GM12878 (cell line): ENCODE measurements around the gene SORBS1. TPM values are rescaled to one million over a fixed set of nuclear protein-coding genes. Genes with fewer than 3 reads are reported as not detected.

Experiments
- ATAC-seq: fragments of 200-7000 bp; cut with Tn5 transposase; 3 replicates; pipeline ENCODE4 v1.9.1; 2020; ENCODE audit warnings: mild to moderate bottlenecking, moderate library complexity
- BruUV-seq: library from RNA; stranded (reverse); fragments of 400-500 nt; replicated peaks from 2 replicates; lab custom pipeline; 2021; lab: Mats Ljungman, UMichigan
- CTCF ChIA-PET: fragments of 300-600 bp; sonication (Branson Sonifier 250); formaldehyde crosslinking; extraction: SDS; loops from one replicate; lab custom pipeline; 2021; ENCODE audit warnings: inconsistent platforms; lab: Yijun Ruan, JAX
- POLR2A ChIA-PET: fragments of 350-600 bp; formaldehyde crosslinking; extraction: SDS; loops from one replicate; lab custom pipeline; 2021; ENCODE audit warnings: inconsistent platforms; lab: Charles Lee
- RAD21 ChIA-PET: fragments of 300-600 bp; sonication (Branson Sonifier 250); formaldehyde crosslinking; loops from one replicate; lab custom pipeline; 2023; ENCODE audit warnings: antibody characterized with exemption; ENCODE audit not compliant: unreplicated experiment; lab: Charles Lee
- SMC1A ChIA-PET: fragments of 300-600 bp; sonication (Branson Sonifier 250); formaldehyde crosslinking; loops from one replicate; lab custom pipeline; 2023; ENCODE audit not compliant: unreplicated experiment, uncharacterized antibody; lab: Charles Lee
- DNase-seq: peaks from one replicate; pipeline ENCODE4 v3.0.0-alpha.2; 2011; ENCODE audit warnings: low read depth, low spot score
- FAIRE-seq: peaks from 3 replicates; lab custom pipeline; 2011; peaks lifted over from hg19 to GRCh38; lab: Jason Lieb, UNC
- H2AFZ ChIP-seq: 2 replicates; pipeline ENCODE4 v1.6.0; 2011; ENCODE audit warnings: low read depth, low read length, control low read depth; ENCODE audit not compliant: control insufficient read depth
- H3K27ac ChIP-seq: 2 replicates; pipeline ENCODE4 v1.5.1; 2011; ENCODE audit warnings: control low read depth; ENCODE audit not compliant: control insufficient read depth, insufficient read depth
- H3K27me3 ChIP-seq, 2 experiments: replicated peaks in 1 of 2; 2 replicates each; pipeline versions ENCODE4 v1.6.0 to v1.6.1; 2011; ENCODE audit warnings: low read length in 1 of 2; ENCODE audit not compliant: control insufficient read depth in 2 of 2, insufficient read depth in 2 of 2
- H3K36me3 ChIP-seq, 2 experiments: 2 replicates each; pipeline ENCODE4 v1.5.1; 2011; ENCODE audit warnings: low read length in 1 of 2; ENCODE audit not compliant: control insufficient read depth in 2 of 2, insufficient read depth in 2 of 2
- H3K4me1 ChIP-seq: 2 replicates; pipeline ENCODE4 v1.6.1; 2011; ENCODE audit warnings: mild to moderate bottlenecking, low read length, moderate library complexity, mixed read lengths; ENCODE audit not compliant: control insufficient read depth, insufficient read depth
- H3K4me2 ChIP-seq: 2 replicates; pipeline ENCODE4 v1.6.0; 2011; ENCODE audit warnings: control low read depth; ENCODE audit not compliant: control insufficient read depth, insufficient read depth
- H3K4me3 ChIP-seq: fragments of 200-600 bp; sonication (generic); 2 replicates; pipeline ENCODE4 v1.5.1; 2016
- H3K79me2 ChIP-seq: 2 replicates; pipeline ENCODE4 v1.6.0; 2011; ENCODE audit warnings: low read length; ENCODE audit not compliant: control insufficient read depth, insufficient read depth
- H3K9ac ChIP-seq: 2 replicates; pipeline ENCODE4 v1.8.0; 2011; ENCODE audit warnings: low read length, control low read depth, mixed read lengths; ENCODE audit not compliant: control insufficient read depth, insufficient read depth
- H3K9me3 ChIP-seq: replicated peaks from 3 replicates; pipeline ENCODE4 v1.5.1; 2011; ENCODE audit warnings: mild to moderate bottlenecking, low read length; ENCODE audit not compliant: control insufficient read depth, insufficient read depth
- H4K20me1 ChIP-seq: 2 replicates; pipeline ENCODE4 v1.6.0; 2011; ENCODE audit not compliant: control insufficient read depth, insufficient read depth
- CHD1 ChIP-seq: IDR thresholded peaks from 2 replicates; pipeline ENCODE4 v1.6.1; 2012; ENCODE audit warnings: low read depth, low read length, improper control_type of control experiment
- EP300 ChIP-seq, 2 experiments: fragments of 150-350 bp in 1 of 2; IDR thresholded peaks; 2 replicates each; pipeline ENCODE4 v1.6.1; 2011 to 2012; ENCODE audit warnings: low read depth in 2 of 2, low read length in 2 of 2, borderline replicate concordance in 1 of 2, improper control_type of control experiment in 1 of 2, inconsistent platforms in 1 of 2; ENCODE audit not compliant: control insufficient read depth in 1 of 2
- ESRRA ChIP-seq: IDR thresholded peaks from 2 replicates; pipeline ENCODE4 v1.6.1; 2012; ENCODE audit warnings: mild to moderate bottlenecking, low read length, improper control_type of control experiment
- KLF5 ChIP-seq: fragments of 450-650 bp; IDR thresholded peaks from 2 replicates; pipeline ENCODE4 v1.6.1; 2014; ENCODE audit warnings: mild to moderate bottlenecking; ENCODE audit not compliant: partially characterized antibody
- MEF2B ChIP-seq: fragments of 450-650 bp; IDR thresholded peaks from 2 replicates; pipeline ENCODE4 v1.6.1; 2018; ENCODE audit warnings: mild to moderate bottlenecking, moderate library complexity; ENCODE audit not compliant: partially characterized antibody, poor library complexity, severe bottlenecking
- MTA2 ChIP-seq: fragments of 450-650 bp; IDR thresholded peaks from 2 replicates; pipeline ENCODE4 v1.6.1; 2016; ENCODE audit warnings: low read depth, mild to moderate bottlenecking, moderate library complexity
- MTA3 ChIP-seq: IDR thresholded peaks from 2 replicates; pipeline ENCODE4 v1.6.1; 2012; ENCODE audit warnings: low read length, inconsistent platforms, borderline replicate concordance
- POLR2AphosphoS2 ChIP-seq: IDR thresholded peaks from 2 replicates; pipeline ENCODE4 v1.6.1; 2011; ENCODE audit warnings: low read depth, mild to moderate bottlenecking, low read length, improper control_type of control experiment, moderate library complexity
- TARDBP ChIP-seq: IDR thresholded peaks from 2 replicates; pipeline ENCODE4 v1.6.1; 2016; ENCODE audit warnings: borderline replicate concordance
- WRNIP1 ChIP-seq: IDR thresholded peaks from 2 replicates; pipeline ENCODE4 v1.6.1; 2011; ENCODE audit warnings: low read depth, low read length, improper control_type of control experiment, borderline replicate concordance
- YBX1 ChIP-seq: fragments of 450-650 bp; IDR thresholded peaks from 2 replicates; pipeline ENCODE4 v1.6.1; 2016; ENCODE audit warnings: antibody characterized with exemption
- ZBTB33 ChIP-seq: fragments of 450-650 bp; IDR thresholded peaks from 2 replicates; pipeline ENCODE4 v1.6.1; 2017; ENCODE audit warnings: mild to moderate bottlenecking
- ZNF274 ChIP-seq: IDR thresholded peaks from one replicate; pipeline ENCODE4 v1.8.0; 2011; ENCODE audit not compliant: insufficient read length, insufficient read depth
- WGBS: methylation state at CpG from one replicate; pipeline ENCODE4 v1.1.6; 2016; ENCODE audit warnings: low lambda C conversion rate; ENCODE audit not compliant: insufficient replicate concordance, insufficient coverage; ENCODE audit errors: missing lambda C conversion rate; 5-methylcytosine and 5-hydroxymethylcytosine counted together
- in situ Hi-C: fragments of 300-500 bp; cut with MboI; formaldehyde crosslinking; loops from 9 replicates; pipeline ENCODE4 v1.14.3; 2018; ENCODE audit warnings: mixed read lengths
- intact Hi-C: fragments of 100-400 bp; cut with micrococcal nuclease; formaldehyde crosslinking; loops from one replicate; pipeline ENCODE4 v1.14.2; 2022; ENCODE audit not compliant: unreplicated experiment
- polyA plus RNA-seq, 11 experiments: library from polyadenylated mRNA; depleted of rRNA in 4 of 11; unstranded in 6 of 11; stranded (reverse) in 5 of 11; fragments of >200 nt; fragmentation: Nextera tagmentation in 4 of 11; fragmentation: Illumina TruSeq in 1 of 11; extraction: Ambion mirVana in 4 of 11; extraction: Trizol in 1 of 11; gene quantifications; 1 replicate in 1 of 11; 2 replicates in 10 of 11; pipeline versions ENCODE4 v1.2.1 to v1.2.3, GENCODE V29; 2011 to 2016; ENCODE audit warnings: inconsistent platforms in 2 of 11, missing spikeins in 2 of 11, low read depth in 1 of 11
- total RNA-seq, 4 experiments: library from RNA; depleted of rRNA in 3 of 4; stranded (reverse); fragments of >200 nt in 3 of 4; fragmentation: Illumina TruSeq in 1 of 4; extraction: Trizol in 1 of 4; gene quantifications; 2 replicates each; pipeline versions ENCODE4 v1.2.1 to v1.2.3, GENCODE V29; 2013 to 2021
- TF ChIP-seq, protein P1 (sequence below): IDR thresholded peaks from 2 replicates; pipeline ENCODE4 v1.6.1; 2011; ENCODE audit warnings: borderline replicate concordance, low read depth, mild to moderate bottlenecking, moderate library complexity, low read length; ENCODE audit not compliant: insufficient read depth, poor library complexity, severe bottlenecking

The SORBS1 gene
- total and polyA plus RNA-seq, 10 of the 15 experiments (the other 5 are each of a cell fraction or from before 2014, with no cell fraction given) = 0.13 to 0.75 (median 0.39) TPM

DNA sequence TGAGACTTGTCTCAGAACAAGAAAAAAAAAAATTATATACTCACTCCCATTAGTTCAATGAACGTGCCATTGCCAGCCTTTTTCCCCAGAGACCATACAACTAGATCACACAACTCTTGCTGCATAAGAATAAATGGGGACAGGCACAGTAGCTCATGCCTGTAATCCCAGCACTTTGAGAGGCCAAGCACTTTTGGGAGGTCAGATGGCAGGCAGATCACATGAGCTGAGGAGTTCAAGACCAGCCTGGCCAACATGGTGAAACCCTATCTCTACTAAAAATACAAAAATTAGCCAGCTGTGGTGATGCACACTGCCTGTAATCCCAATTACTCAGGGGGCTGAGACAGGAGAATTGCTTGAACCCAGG is 284.0 kb downstream of the SORBS1 start:
- in situ Hi-C loops = no loop called here
- ATAC-seq = no peak
- no peak overlapping the region for H3K9ac ChIP-seq
- WGBS = 100% methylated on average over 1 of the region's 1 CpG
- intact Hi-C loops = no loop called here
- ChIA-PET CTCF (interaction anchor here (0.6 to 16.6 kb wide), 8 partner anchors 8 to 548 kb away, joined by 3 to 348 read pairs (median 4); no protein-coding TSS in a partner anchor), RAD21 (interaction anchor here (1.1 to 5.2 kb wide), 5 partner anchors 9 to 86 kb away, joined by 3 to 21 read pairs (median 5); no protein-coding TSS in a partner anchor), SMC1A (interaction anchor here (1.2 to 14.9 kb wide), 4 partner anchors 10 to 85 kb away, joined by 3 to 313 read pairs (median 29); no protein-coding TSS in a partner anchor), POLR2A (interaction anchor here (0.7 to 3.1 kb wide), 2 partner anchors 11 to 726 kb away, joined by 7 to 14 read pairs; no protein-coding TSS in a partner anchor)
- no peak overlapping the region for H2AFZ ChIP-seq
- TF ChIP-seq ZBTB33 = no peak
- no peak for TF ChIP-seq POLR2AphosphoS2
- no peak for TF ChIP-seq MEF2B
- TF ChIP-seq MTA2 = no peak
- TF ChIP-seq MTA3 = no peak
- no peak for TF ChIP-seq TARDBP
- TF ChIP-seq WRNIP1 = no peak
- TF ChIP-seq, protein P1, sequence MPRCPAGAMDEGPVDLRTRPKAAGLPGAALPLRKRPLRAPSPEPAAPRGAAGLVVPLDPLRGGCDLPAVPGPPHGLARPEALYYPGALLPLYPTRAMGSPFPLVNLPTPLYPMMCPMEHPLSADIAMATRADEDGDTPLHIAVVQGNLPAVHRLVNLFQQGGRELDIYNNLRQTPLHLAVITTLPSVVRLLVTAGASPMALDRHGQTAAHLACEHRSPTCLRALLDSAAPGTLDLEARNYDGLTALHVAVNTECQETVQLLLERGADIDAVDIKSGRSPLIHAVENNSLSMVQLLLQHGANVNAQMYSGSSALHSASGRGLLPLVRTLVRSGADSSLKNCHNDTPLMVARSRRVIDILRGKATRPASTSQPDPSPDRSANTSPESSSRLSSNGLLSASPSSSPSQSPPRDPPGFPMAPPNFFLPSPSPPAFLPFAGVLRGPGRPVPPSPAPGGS = no peak
- no peak for TF ChIP-seq KLF5
- no peak for TF ChIP-seq ZNF274
- TF ChIP-seq YBX1 = no peak
- no peak for TF ChIP-seq ESRRA
- no peak for TF ChIP-seq CHD1
- TF ChIP-seq EP300 (IDR thresholded peaks at IDR 0.05; ENCODE audit: borderline replicate concordance in 1 of 2, control insufficient read depth in 1 of 2, low read depth in 2 of 2, low read length in 2 of 2) = no peak
- peaks cover 4 to 13% of the 10 kb centered on the region in 2 experiments for H3K36me3 ChIP-seq
- peaks cover 19% of the 10 kb centered on the region for H4K20me1 ChIP-seq
- H3K27me3 ChIP-seq = no peaks in the 10 kb centered on the region
- H3K79me2 ChIP-seq = peaks cover 98% of the 10 kb centered on the region
- no peak for FAIRE-seq
- no peak for DNase-seq
- no peak overlapping the region for H3K4me3 ChIP-seq
- no peak overlapping the region for H3K4me2 ChIP-seq
- H3K9me3 ChIP-seq = no peaks in the 10 kb centered on the region; the same call in 2 of the 3 replicates
- no TSS peak for BruUV-seq
- H3K27ac ChIP-seq = no peak overlapping the region
- peaks cover 30% of the 10 kb centered on the region for H3K4me1 ChIP-seq
